OCI-LY1 (cell line): ENCODE measurements around the gene NUP133.

Experiments used
- EZH2 ChIP-seq: fragments of 200-600 bp; sonication (generic), shearing (Covaris generic); IDR thresholded peaks from 2 replicates; pipeline ENCODE4 v1.8.0; 2017; ENCODE audit warnings: borderline replicate concordance, mixed run types, mild to moderate bottlenecking, antibody characterized with exemption, low read length, moderate library complexity, mixed read lengths
- TF ChIP-seq, protein P1 (sequence below): fragments of 200-600 bp; sonication (generic), shearing (Covaris generic); IDR thresholded peaks from 2 replicates; pipeline ENCODE4 v1.5.1; 2017; ENCODE audit warnings: mild to moderate bottlenecking, antibody characterized with exemption, low read length, moderate library complexity, mixed read lengths

DNA sequence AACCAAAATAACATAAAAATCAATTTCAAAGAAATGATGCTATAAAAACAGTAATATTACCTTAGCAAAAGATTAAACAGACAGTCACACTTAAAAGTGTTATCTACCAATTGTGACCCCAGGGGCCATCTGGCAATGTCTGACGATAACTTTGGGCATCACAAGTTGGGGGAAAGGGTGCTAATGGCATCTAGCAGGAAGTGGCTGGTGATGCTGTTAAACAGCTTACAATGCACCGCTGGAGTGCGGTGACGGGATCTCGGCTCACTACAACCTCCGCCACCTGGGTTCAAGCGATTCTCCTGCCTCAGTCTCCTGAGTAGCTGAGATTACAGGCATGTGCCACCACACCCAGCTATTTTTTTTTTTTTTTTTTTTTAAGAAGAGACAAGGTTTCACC lies 27.6 kb downstream of the NUP133 start:
- TF ChIP-seq, protein P1, sequence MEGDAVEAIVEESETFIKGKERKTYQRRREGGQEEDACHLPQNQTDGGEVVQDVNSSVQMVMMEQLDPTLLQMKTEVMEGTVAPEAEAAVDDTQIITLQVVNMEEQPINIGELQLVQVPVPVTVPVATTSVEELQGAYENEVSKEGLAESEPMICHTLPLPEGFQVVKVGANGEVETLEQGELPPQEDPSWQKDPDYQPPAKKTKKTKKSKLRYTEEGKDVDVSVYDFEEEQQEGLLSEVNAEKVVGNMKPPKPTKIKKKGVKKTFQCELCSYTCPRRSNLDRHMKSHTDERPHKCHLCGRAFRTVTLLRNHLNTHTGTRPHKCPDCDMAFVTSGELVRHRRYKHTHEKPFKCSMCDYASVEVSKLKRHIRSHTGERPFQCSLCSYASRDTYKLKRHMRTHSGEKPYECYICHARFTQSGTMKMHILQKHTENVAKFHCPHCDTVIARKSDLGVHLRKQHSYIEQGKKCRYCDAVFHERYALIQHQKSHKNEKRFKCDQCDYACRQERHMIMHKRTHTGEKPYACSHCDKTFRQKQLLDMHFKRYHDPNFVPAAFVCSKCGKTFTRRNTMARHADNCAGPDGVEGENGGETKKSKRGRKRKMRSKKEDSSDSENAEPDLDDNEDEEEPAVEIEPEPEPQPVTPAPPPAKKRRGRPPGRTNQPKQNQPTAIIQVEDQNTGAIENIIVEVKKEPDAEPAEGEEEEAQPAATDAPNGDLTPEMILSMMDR, result no peak
- TF ChIP-seq EZH2, result no peak
